ENCODE measurements around the gene STAC2. TPM values are rescaled to one million over a fixed set of nuclear protein-coding genes. Genes with fewer than 3 reads are reported as not detected.

Gene STAC2
- total RNA-seq, 6 donors from 2014 or later, result 0.24 to 1.1 (median 0.48) TPM; not detected in 2

DNA sequence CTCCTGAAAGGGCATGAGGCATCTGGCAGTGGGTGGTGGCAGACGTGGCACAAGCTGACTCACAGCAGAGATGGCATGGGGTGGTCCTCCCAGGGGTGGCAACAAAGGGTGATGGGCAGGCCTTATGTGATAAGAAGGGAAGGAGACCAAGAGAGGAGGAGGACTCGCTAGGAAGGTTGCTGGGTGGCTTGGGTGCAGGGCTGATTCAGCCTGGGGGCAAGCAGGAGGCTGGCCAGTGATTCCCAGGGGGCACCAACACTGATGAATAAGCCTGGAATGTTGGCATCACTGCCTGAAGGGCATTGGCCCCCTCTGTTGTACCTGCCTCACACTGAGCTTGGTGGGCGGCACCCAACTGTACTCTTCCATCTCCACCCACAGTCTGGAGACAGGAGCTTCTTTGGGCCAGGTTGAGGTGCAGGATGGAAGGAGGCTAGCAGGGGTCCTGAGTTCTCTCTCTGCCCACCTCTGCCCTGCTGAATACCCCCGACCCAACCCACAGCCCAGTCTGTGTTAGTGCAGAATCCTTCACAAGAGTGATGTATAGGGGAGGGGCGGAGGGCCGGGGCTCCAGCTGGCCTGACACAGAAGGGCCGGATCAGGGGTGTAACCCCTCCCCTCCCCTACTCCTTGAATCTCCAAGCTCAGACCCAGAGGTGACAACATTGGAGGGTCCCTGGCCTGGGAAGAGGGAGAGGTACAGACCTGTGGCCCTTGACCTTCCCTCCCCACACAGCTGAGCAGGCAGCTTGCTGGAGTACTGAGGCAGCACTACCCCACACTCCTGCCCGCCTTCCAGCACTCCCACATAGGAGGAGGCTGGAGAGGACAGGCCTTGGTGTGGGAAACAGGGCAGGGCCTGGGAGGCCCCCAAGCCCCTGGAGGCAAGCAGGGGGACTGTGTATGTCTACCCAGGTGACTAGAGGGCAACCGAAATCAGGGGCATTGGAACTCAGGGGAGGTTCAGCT lies 2.6 kb downstream of the STAC2 start:
- DNase-seq (no peak), ATAC-seq (ENCODE audit: low FRiP score in 2 of 2) (no peak)
- WGBS, 2 donors, result 73 to 80% methylated on average over 5 to 9 of the region's 9 CpGs
- H3K27ac ChIP-seq, result no peak overlapping the region
- no peaks in the 10 kb centered on the region for H3K9me3 ChIP-seq
- no peak overlapping the region for H3K4me3 ChIP-seq
- H3K27me3 ChIP-seq, result peaks cover 0 to 30% (median 17%) of the 10 kb centered on the region in 4 donors
- peaks cover 19 to 24% (median 23%) of the 10 kb centered on the region in 4 donors for H3K4me1 ChIP-seq
- no peaks in the 10 kb centered on the region for H3K36me3 ChIP-seq
- TF ChIP-seq POLR2AphosphoS5 (IDR thresholded peaks at IDR 0.05) (no peak), EP300 (IDR thresholded peaks at IDR 0.05) (no peak), POLR2A (IDR thresholded peaks at IDR 0.05) (no peak), CTCF (IDR thresholded peaks at IDR 0.05) (no peak)

GRCh38 chr17:39222151-39222550 lies 3.6 kb downstream of the STAC2 start:
- ATAC-seq (ENCODE audit: low FRiP score in 2 of 2) (no peak), DNase-seq (no peak)
- Histone ChIP-seq H3K36me3 (no peaks in the 10 kb centered on the region), H3K27ac (no peak overlapping the region), H3K4me1 (peaks cover 19 to 24% (median 23%) of the 10 kb centered on the region in 4 donors), H3K27me3 (peaks cover 0 to 28% (median 17%) of the 10 kb centered on the region in 4 donors), H3K9me3 (no peaks in the 10 kb centered on the region), H3K4me3 (no peak overlapping the region)
- 64 to 100% methylated on average over 1 to 7 of the region's 7 CpGs for WGBS, 2 donors
- TF ChIP-seq POLR2AphosphoS5 (IDR thresholded peaks at IDR 0.05), result no peak
- no peak for TF ChIP-seq EP300 (IDR thresholded peaks at IDR 0.05)
- no peak for TF ChIP-seq CTCF (IDR thresholded peaks at IDR 0.05)
- no peak for TF ChIP-seq POLR2A (IDR thresholded peaks at IDR 0.05)

DNA sequence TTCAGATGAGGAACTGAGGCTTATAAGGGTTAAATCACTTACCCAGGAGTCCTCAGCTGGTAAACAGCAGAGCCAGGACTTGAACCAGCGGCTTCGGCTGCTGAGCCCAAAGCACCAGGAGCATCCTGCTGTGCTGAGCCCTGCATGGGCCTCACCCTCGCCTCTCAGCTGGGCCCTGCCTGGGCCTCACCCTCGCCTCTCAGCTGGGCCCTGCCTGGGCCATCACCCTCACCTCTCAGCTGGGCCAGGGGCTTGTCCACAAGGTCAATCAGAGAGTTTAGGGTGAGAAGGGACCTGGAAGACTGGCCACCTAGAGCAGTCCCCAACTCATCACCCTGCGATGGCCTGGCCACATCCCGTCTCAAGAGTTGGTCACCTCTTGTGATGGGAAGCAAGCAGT lies 4.2 kb downstream of the STAC2 start:
- H3K4me3 ChIP-seq, result no peak overlapping the region
- H3K9me3 ChIP-seq, result no peaks in the 10 kb centered on the region
- 86 to 95% methylated on average over 2 to 6 of the region's 6 CpGs for WGBS, 2 donors
- H3K4me1 ChIP-seq, result peaks cover 19 to 24% (median 23%) of the 10 kb centered on the region in 4 donors
- H3K27ac ChIP-seq, result no peak overlapping the region
- DNase-seq, result no peak
- TF ChIP-seq POLR2AphosphoS5 (IDR thresholded peaks at IDR 0.05) (no peak), EP300 (IDR thresholded peaks at IDR 0.05) (no peak), CTCF (IDR thresholded peaks at IDR 0.05) (no peak), POLR2A (IDR thresholded peaks at IDR 0.05) (no peak)
- H3K27me3 ChIP-seq, result peaks cover 0 to 25% (median 17%) of the 10 kb centered on the region in 4 donors
- no peaks in the 10 kb centered on the region for H3K36me3 ChIP-seq
- ATAC-seq (ENCODE audit: low FRiP score in 2 of 2), result no peak

GRCh38 chr17:39219647-39220154 lies 6.0 kb downstream of the STAC2 start:
- TF ChIP-seq POLR2AphosphoS5 (IDR thresholded peaks at IDR 0.05) (no peak), CTCF (IDR thresholded peaks at IDR 0.05) (no peak), EP300 (IDR thresholded peaks at IDR 0.05) (no peak), POLR2A (IDR thresholded peaks at IDR 0.05) (no peak)
- DNase-seq (peak in 1 of 2 donors; percentile 55), ATAC-seq (ENCODE audit: low FRiP score in 2 of 2) (peak in 1 of 2 donors; percentile 44)
- Histone ChIP-seq H3K27me3 (peaks cover 0 to 7% (median 2%) of the 10 kb centered on the region in 4 donors), H3K9me3 (no peaks in the 10 kb centered on the region), H3K36me3 (no peaks in the 10 kb centered on the region), H3K4me3 (no peak overlapping the region), H3K27ac (peak overlapping the region in 2 of 4 donors; percentile 36 to 62), H3K4me1 (peaks cover 2 to 11% (median 5%) of the 10 kb centered on the region in 4 donors)
- WGBS, 2 donors, result 50 to 52% methylated on average over 6 to 8 of the region's 8 CpGs

Measured in upper lobe of left lung (tissue), 6 donors.